Embryonic facial prominence (tissue), 1 donor: ENCODE results near the gene VSX1.

Source experiments
- DNase-seq: peaks from one replicate; pipeline ENCODE4 v3.0.0-alpha.2; 2016; ENCODE audit errors: extremely low spot score

The VSX1 gene

GRCh38 chr20:25081730-25082497 lies at the start of gene VSX1:
TSS of gene VSX1 (minus strand) at chr20:25082141. CDS start at chr20:25082096, 45 bp downstream.
- DNase-seq: no peak

- no peak for DNase-seq
Measured at GRCh38 chr20:25129908-25130307, 48.0 kb upstream of the VSX1 start.

- DNase-seq: no peak
Measured at GRCh38 chr20:25129428-25129827, 47.5 kb upstream of the VSX1 start.

GRCh38 chr20:25128649-25129048 lies 46.7 kb upstream of the VSX1 start:
- no peak for DNase-seq

GRCh38 chr20:25127761-25128537 lies 46.0 kb upstream of the VSX1 start:
- DNase-seq: no peak

GRCh38 chr20:25126204-25127029 lies 44.5 kb upstream of the VSX1 start:
- no peak for DNase-seq

- no peak for DNase-seq
Measured at GRCh38 chr20:25125636-25126035, 43.7 kb upstream of the VSX1 start.

- DNase-seq: no peak
Measured at GRCh38 chr20:25120920-25121319, 39.0 kb upstream of the VSX1 start.

GRCh38 chr20:25120457-25120856 lies 38.5 kb upstream of the VSX1 start:
- no peak for DNase-seq

GRCh38 chr20:25118529-25118928 lies 36.6 kb upstream of the VSX1 start:
- DNase-seq: no peak

GRCh38 chr20:25117990-25118389 lies 36.0 kb upstream of the VSX1 start:
- DNase-seq: no peak

GRCh38 chr20:25116739-25117458 lies 35.0 kb upstream of the VSX1 start:
- DNase-seq: no peak

GRCh38 chr20:25103526-25103925 lies 21.6 kb upstream of the VSX1 start:
- DNase-seq: no peak

- DNase-seq: no peak
Measured at GRCh38 chr20:25100914-25101313, 19.0 kb upstream of the VSX1 start.

GRCh38 chr20:25099601-25100140 lies 17.7 kb upstream of the VSX1 start:
- no peak for DNase-seq

- no peak for DNase-seq
Measured at GRCh38 chr20:25097498-25097897, 15.6 kb upstream of the VSX1 start.

GRCh38 chr20:25090492-25091429 lies 8.8 kb upstream of the VSX1 start:
- DNase-seq: no peak

GRCh38 chr20:25089662-25090061 lies 7.7 kb upstream of the VSX1 start:
- no peak for DNase-seq

GRCh38 chr20:25089096-25089495 lies 7.2 kb upstream of the VSX1 start:
- DNase-seq: no peak

GRCh38 chr20:25088267-25088666 lies 6.3 kb upstream of the VSX1 start:
- no peak for DNase-seq
